Aorta (tissue), 5 donors: Measurements from ENCODE around the gene PGR. TPM values are rescaled to one million over a fixed set of nuclear protein-coding genes. Genes with fewer than 3 reads are reported as not detected.

Source experiments
- ATAC-seq: fragments of 200-7000 bp; cut with Tn5 transposase; one replicate; pipeline ENCODE4 v1.9.1; 2022; ENCODE audit warnings: moderate library complexity; ENCODE audit not compliant: low FRiP score
- DNase-seq, 2 donors: peaks; one replicate each; pipeline ENCODE4 v3.0.0-alpha.2; 2020
- H3K27ac ChIP-seq, 2 donors: one replicate each; pipeline ENCODE4 v1.5.1; 2013; ENCODE audit warnings: low read length in 2 of 2, mild to moderate bottlenecking in 2 of 2, moderate library complexity in 2 of 2, control low read depth in 1 of 2, inconsistent platforms in 1 of 2, low read depth in 1 of 2
- H3K27me3 ChIP-seq, 2 donors: one replicate each; pipeline ENCODE4 v1.6.1; 2013; ENCODE audit warnings: control low read depth in 1 of 2, low read length in 1 of 2, mild to moderate bottlenecking in 1 of 2, moderate library complexity in 1 of 2; ENCODE audit not compliant: insufficient read depth in 2 of 2, control insufficient read depth in 1 of 2
- H3K36me3 ChIP-seq, 2 donors: one replicate each; pipeline ENCODE4 v1.6.1; 2013; ENCODE audit warnings: control low read depth in 1 of 2, low read length in 1 of 2, mild to moderate bottlenecking in 1 of 2; ENCODE audit not compliant: insufficient read depth in 2 of 2, control insufficient read depth in 1 of 2
- H3K4me1 ChIP-seq, 2 donors: one replicate each; pipeline ENCODE4 v1.6.1; 2013; ENCODE audit warnings: low read length in 2 of 2, control low read depth in 1 of 2, mild to moderate bottlenecking in 1 of 2, moderate library complexity in 1 of 2; ENCODE audit not compliant: insufficient read depth in 2 of 2, control insufficient read depth in 1 of 2
- H3K4me3 ChIP-seq, 2 donors: one replicate each; pipeline ENCODE4 v1.5.1; 2013; ENCODE audit warnings: low read length in 2 of 2, control low read depth in 1 of 2, mild to moderate bottlenecking in 1 of 2
- H3K9me3 ChIP-seq: one replicate; pipeline ENCODE4 v1.6.1; 2013; ENCODE audit warnings: mild to moderate bottlenecking, low read length; ENCODE audit not compliant: control insufficient read depth
- WGBS, 2 donors: extraction: QIAGEN DNeasy Blood & Tissue Kit; methylation state at CpG; one replicate each; pipeline ENCODE4 v1.1.7; 2013; 5-methylcytosine and 5-hydroxymethylcytosine counted together
- intact Hi-C, 2 donors: fragments of 100-400 bp; cut with DNase I; formaldehyde crosslinking; loops; one replicate each; pipeline versions ENCODE4 v1.14.2 to v1.15.0; 2022
- polyA plus RNA-seq, 2 donors: library from polyadenylated mRNA; stranded (reverse); fragments of 200-250 nt; gene quantifications; one replicate each; pipeline ENCODE4 v1.2.3, GENCODE V29; 2013
- total RNA-seq, 2 donors: library from RNA; stranded (reverse); fragmentation: NEBNext Ultra II Directional; extraction: Animal tissue kit (Norgen Biotek cat#: 25700); gene quantifications; one replicate each; pipeline ENCODE4 v1.2.1, GENCODE V29; 2021
- donor health status: healthy with polysubstance abuse.
- donor health status: Bipolar disorder and iron deficiency.
- donor health status: DM: no; HTN: no; CAD: no.
- donor health status: DM: no; HTN: no; CAD: no.
- donor health status: DM: yes; HTN: yes; CAD: no.

The PGR gene
- total and polyA plus RNA-seq, 4 donors, result 3.1 to 16.7 (median 9.6) TPM

- ATAC-seq, result no peak
- no peaks in the 10 kb centered on the region for H3K27me3 ChIP-seq
- H3K27ac ChIP-seq, result no peak overlapping the region
- H3K4me1 ChIP-seq, result no peaks in the 10 kb centered on the region
- H3K4me3 ChIP-seq, result no peak overlapping the region
- intact Hi-C loops, result no loop called here
- H3K9me3 ChIP-seq, result no peaks in the 10 kb centered on the region
- no peaks in the 10 kb centered on the region for H3K36me3 ChIP-seq
- 89 to 93% methylated on average over 3 of the region's 3 CpGs for WGBS, 2 donors
- DNase-seq, result no peak
Observed at GRCh38 chr11:100984668-100985067, 144.9 kb downstream of the PGR start.

- Histone ChIP-seq H3K27ac (no peak overlapping the region), H3K9me3 (no peaks in the 10 kb centered on the region), H3K4me3 (no peak overlapping the region), H3K4me1 (no peaks in the 10 kb centered on the region), H3K36me3 (no peaks in the 10 kb centered on the region), H3K27me3 (no peaks in the 10 kb centered on the region)
- intact Hi-C loops, result loop anchor here in 1 of 2 donors (2.0 kb wide), 1 partner anchor 455 kb away; no protein-coding TSS in a partner anchor
- ATAC-seq, result no peak
- 84 to 90% methylated on average over 1 of the region's 1 CpG for WGBS, 2 donors
- no peak for DNase-seq
Observed at GRCh38 chr11:100981196-100981824, 148.3 kb downstream of the PGR start.

GRCh38 chr11:100980156-100980555 is 149.5 kb downstream of the PGR start:
- H3K27ac ChIP-seq, result no peak overlapping the region
- 34% methylated on average over 3 of the region's 3 CpGs for WGBS, 2 donors
- intact Hi-C loops, result loop anchor here in 1 of 2 donors (2.0 kb wide), 1 partner anchor 457 kb away; no protein-coding TSS in a partner anchor
- H3K36me3 ChIP-seq, result no peaks in the 10 kb centered on the region
- H3K27me3 ChIP-seq, result no peaks in the 10 kb centered on the region
- no peaks in the 10 kb centered on the region for H3K4me1 ChIP-seq
- H3K4me3 ChIP-seq, result no peak overlapping the region
- ATAC-seq, result no peak
- no peaks in the 10 kb centered on the region for H3K9me3 ChIP-seq
- DNase-seq, result no peak
